SK-N-SH (cell line): ENCODE measurements around the gene CIBAR2. TPM values are rescaled to one million over a fixed set of nuclear protein-coding genes. Genes with fewer than 3 reads are reported as not detected.
A peak's percentile ranks its signal among the peaks of the same experiment; 100 is the strongest.
"Not testable (repeated sequence)": the region's sequence is repeated elsewhere in the genome, so short reads cannot be mapped to it uniquely, and the experiment has no call there.

ENCODE experiments used
- CTCF ChIA-PET: fragments of 300-600, 350-600 bp; formaldehyde crosslinking; extraction: SDS; loops from one replicate; lab custom pipeline; 2021; lab: Yijun Ruan, JAX
- POLR2A ChIA-PET: fragments of 350-600 bp; sonication (Branson Sonifier 250); formaldehyde crosslinking; extraction: SDS; loops from one replicate; lab custom pipeline; 2020; ENCODE audit warnings: antibody characterized with exemption, inconsistent platforms; lab: Yijun Ruan, JAX
- DNase-seq: peaks from one replicate; pipeline ENCODE4 v3.0.0; 2012
- H2AFZ ChIP-seq: fragments of 200-600 bp; sonication (generic); 2 replicates; pipeline ENCODE4 v1.8.1; 2016; ENCODE audit warnings: antibody characterized with exemption, mild to moderate bottlenecking, low read depth
- H3F3A ChIP-seq: fragments of 200-600 bp; sonication (generic); replicated peaks from 2 replicates; pipeline ENCODE3; 2016; ENCODE audit warnings: antibody characterized with exemption, mild to moderate bottlenecking; ENCODE audit not compliant: insufficient read depth
- H3K27ac ChIP-seq, 2 experiments: fragments of 200-500 bp in 1 of 2; fragments of 200-600 bp in 1 of 2; sonication (Bioruptor generic) in 1 of 2; sonication (generic), shearing (Covaris generic) in 1 of 2; 2 replicates each; pipeline versions ENCODE4 v1.5.1 to v1.6.1; 2014 to 2016; ENCODE audit warnings: low read depth in 2 of 2, inconsistent platforms in 1 of 2, low read length in 1 of 2, mild to moderate bottlenecking in 1 of 2, mixed read lengths in 1 of 2
- H3K27me3 ChIP-seq: fragments of 200-600 bp; sonication (generic), shearing (Covaris generic); 2 replicates; pipeline ENCODE4 v1.6.1; 2016; ENCODE audit warnings: mixed run types; ENCODE audit not compliant: insufficient read depth
- H3K36me3 ChIP-seq, 2 experiments: fragments of 200-500 bp in 1 of 2; fragments of 200-600 bp in 1 of 2; sonication (Bioruptor generic) in 1 of 2; sonication (generic) in 1 of 2; replicated peaks in 1 of 2; 2 replicates each; pipeline versions ENCODE3 to v1.5.1; 2014 to 2016; ENCODE audit warnings: low read length in 1 of 2, mild to moderate bottlenecking in 1 of 2; ENCODE audit not compliant: insufficient read depth in 2 of 2, control insufficient read depth in 1 of 2
- H3K4me1 ChIP-seq, 2 experiments: fragments of 200-500 bp in 1 of 2; fragments of 200-600 bp in 1 of 2; sonication (Bioruptor generic) in 1 of 2; sonication (generic), shearing (Covaris generic) in 1 of 2; 2 replicates each; pipeline versions ENCODE4 v1.5.1 to v1.6.1; 2014 to 2016; ENCODE audit warnings: low read depth in 1 of 2, low read length in 1 of 2, mixed run types in 1 of 2; ENCODE audit not compliant: insufficient read depth in 2 of 2, control insufficient read depth in 1 of 2
- H3K4me2 ChIP-seq: fragments of 200-600 bp; sonication (generic), shearing (Covaris generic); 2 replicates; pipeline ENCODE4 v1.6.1; 2017; ENCODE audit warnings: mixed run types
- H3K4me3 ChIP-seq, 2 experiments: fragments of 200-500 bp in 1 of 2; fragments of 200-600 bp in 1 of 2; sonication (Bioruptor generic) in 1 of 2; sonication (generic), shearing (Covaris generic) in 1 of 2; 2 replicates each; pipeline versions ENCODE4 v1.5.1 to v1.8.1; 2014 to 2016; ENCODE audit warnings: low read depth in 2 of 2, inconsistent platforms in 1 of 2, low read length in 1 of 2, mild to moderate bottlenecking in 1 of 2, mixed read lengths in 1 of 2, moderate library complexity in 1 of 2
- H3K79me2 ChIP-seq: fragments of 200-600 bp; sonication (generic); 2 replicates; pipeline ENCODE4 v1.8.1; 2017; ENCODE audit warnings: mild to moderate bottlenecking; ENCODE audit not compliant: insufficient read depth
- H3K9ac ChIP-seq: fragments of 200-600 bp; sonication (generic); 2 replicates; pipeline ENCODE4 v1.6.1; 2017; ENCODE audit warnings: mixed run types
- H3K9me2 ChIP-seq: fragments of 200-600 bp; sonication (generic); 2 replicates; pipeline ENCODE4 v1.6.1; 2017; ENCODE audit warnings: mixed run types
- H3K9me3 ChIP-seq: fragments of 200-600 bp; sonication (generic); 2 replicates; pipeline ENCODE4 v1.6.1; 2017; ENCODE audit warnings: mixed run types, mild to moderate bottlenecking, moderate library complexity
- H4K20me1 ChIP-seq: fragments of 200-600 bp; sonication (generic); 2 replicates; pipeline ENCODE4 v1.6.1; 2017; ENCODE audit warnings: mild to moderate bottlenecking, mixed run types; ENCODE audit not compliant: insufficient read depth
- CHD2 ChIP-seq: fragments of 150-350 bp; IDR thresholded peaks from 2 replicates; pipeline ENCODE4 v1.6.1; 2018; ENCODE audit warnings: low read length; ENCODE audit not compliant: partially characterized antibody
- ELF1 ChIP-seq: IDR thresholded peaks from 2 replicates; pipeline ENCODE4 v1.4.0; 2012
- EZH2phosphoT487 ChIP-seq: fragments of 200-600 bp; sonication (generic); IDR thresholded peaks from 2 replicates; pipeline ENCODE4 v1.6.1; 2017; ENCODE audit warnings: low read depth, mixed run types, mild to moderate bottlenecking, antibody characterized with exemption, moderate library complexity, borderline replicate concordance
- FOSL2 ChIP-seq: IDR thresholded peaks from 2 replicates; pipeline ENCODE4 v1.4.0; 2012; ENCODE audit warnings: low read depth, mild to moderate bottlenecking, moderate library complexity, borderline replicate concordance
- FOXJ3 ChIP-seq: sonication (generic); formaldehyde crosslinking; IDR thresholded peaks from 2 replicates; pipeline ENCODE4 v1.5.1; 2020; ENCODE audit warnings: mild to moderate bottlenecking, missing genetic modification reagents
- JUND ChIP-seq: IDR thresholded peaks from 2 replicates; pipeline ENCODE4 v1.4.0; 2012
- MEF2A ChIP-seq: IDR thresholded peaks from 2 replicates; pipeline ENCODE4 v1.4.0; 2012; ENCODE audit warnings: low read depth, borderline replicate concordance
- MXI1 ChIP-seq: IDR thresholded peaks from 2 replicates; pipeline ENCODE4 v1.6.1; 2012; ENCODE audit warnings: mild to moderate bottlenecking, low read depth, low read length, improper control_type of control experiment
- NFIC ChIP-seq: IDR thresholded peaks from 2 replicates; pipeline ENCODE4 v1.4.0; 2012; ENCODE audit warnings: borderline replicate concordance
- RAD21 ChIP-seq: IDR thresholded peaks from 2 replicates; pipeline ENCODE4 v1.6.1; 2012; ENCODE audit warnings: mild to moderate bottlenecking, low read length
- RCOR1 ChIP-seq: fragments of 150-350 bp; IDR thresholded peaks from 2 replicates; pipeline ENCODE4 v1.6.1; 2017; ENCODE audit warnings: antibody characterized with exemption, low read length
- RFX5 ChIP-seq: IDR thresholded peaks from 2 replicates; pipeline ENCODE4 v1.6.1; 2012; ENCODE audit warnings: mild to moderate bottlenecking, improper control_type of control experiment, low read length
- RXRA ChIP-seq: IDR thresholded peaks from 2 replicates; pipeline ENCODE4 v1.4.0; 2012; ENCODE audit warnings: low read depth, mild to moderate bottlenecking, borderline replicate concordance
- SIN3A ChIP-seq: IDR thresholded peaks from 2 replicates; pipeline ENCODE4 v1.6.1; 2012; ENCODE audit warnings: low read depth, mild to moderate bottlenecking, low read length, moderate library complexity, borderline replicate concordance
- SMC3 ChIP-seq: IDR thresholded peaks from 2 replicates; pipeline ENCODE4 v1.6.1; 2012; ENCODE audit warnings: low read depth, low read length, improper control_type of control experiment
- TEAD4 ChIP-seq: IDR thresholded peaks from 2 replicates; pipeline ENCODE4 v1.4.0; 2012; ENCODE audit warnings: mild to moderate bottlenecking, borderline replicate concordance; ENCODE audit not compliant: insufficient read depth
- WGBS: methylation state at CpG from one replicate; pipeline ENCODE4 v1.1.6; 2017; ENCODE audit warnings: low lambda C conversion rate; 5-methylcytosine and 5-hydroxymethylcytosine counted together
- polyA plus RNA-seq, 3 experiments: library from polyadenylated mRNA; depleted of rRNA; stranded (reverse); fragments of >200 nt; gene quantifications; 2 replicates each; pipeline ENCODE4 v1.2.3, GENCODE V29; 2012
- TF ChIP-seq, protein P1 (sequence below): IDR thresholded peaks from 2 replicates; pipeline ENCODE4 v1.4.0; 2012; ENCODE audit warnings: low read depth, borderline replicate concordance
- TF ChIP-seq, protein P2 (sequence below): fragments of 150-350 bp; IDR thresholded peaks from 2 replicates; pipeline ENCODE4 v1.6.1; 2017; ENCODE audit warnings: antibody characterized with exemption, low read length, low read depth, borderline replicate concordance
- TF ChIP-seq, protein P3 (sequence below): IDR thresholded peaks from 2 replicates; pipeline ENCODE4 v1.4.0; 2012; ENCODE audit warnings: low read depth
- TF ChIP-seq, protein P4 (sequence below): fragments of 200-600 bp; sonication (generic); IDR thresholded peaks from 2 replicates; pipeline ENCODE4 v1.6.1; 2017; ENCODE audit warnings: antibody characterized with exemption, mild to moderate bottlenecking, moderate library complexity

CIBAR2 gene
- polyA plus RNA-seq, 1 of the 3 experiments (the other 2 are of a cell fraction) = 0.15 TPM

DNA sequence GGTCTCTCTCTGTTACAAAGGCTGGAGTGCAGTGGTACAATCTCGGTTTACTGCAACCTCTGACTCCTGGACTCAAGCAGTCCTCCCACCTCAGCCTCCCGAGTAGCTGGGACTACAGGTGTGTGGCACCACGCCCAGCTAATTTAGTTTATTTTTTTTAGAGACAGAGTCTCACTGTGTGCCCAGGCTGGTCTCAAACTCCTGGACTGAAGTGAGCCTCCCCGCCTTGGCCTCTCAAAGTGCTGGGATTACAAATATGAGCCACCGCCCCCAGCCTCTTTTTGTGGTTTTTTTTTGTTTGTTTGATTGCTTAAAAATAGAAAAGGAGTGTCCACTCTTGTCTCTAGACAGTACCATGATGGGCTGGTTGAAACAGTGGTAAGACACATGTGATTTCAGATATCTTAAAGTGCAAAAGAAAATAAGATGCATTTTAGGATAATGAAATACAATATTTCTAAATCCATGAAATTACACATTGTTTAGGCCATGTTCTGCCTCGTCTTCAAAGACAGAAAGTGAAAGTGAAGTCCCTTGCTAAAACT lies 57.3 kb downstream of the CIBAR2 start:
- 73% methylated on average over 6 of the region's 6 CpGs for WGBS

DNA sequence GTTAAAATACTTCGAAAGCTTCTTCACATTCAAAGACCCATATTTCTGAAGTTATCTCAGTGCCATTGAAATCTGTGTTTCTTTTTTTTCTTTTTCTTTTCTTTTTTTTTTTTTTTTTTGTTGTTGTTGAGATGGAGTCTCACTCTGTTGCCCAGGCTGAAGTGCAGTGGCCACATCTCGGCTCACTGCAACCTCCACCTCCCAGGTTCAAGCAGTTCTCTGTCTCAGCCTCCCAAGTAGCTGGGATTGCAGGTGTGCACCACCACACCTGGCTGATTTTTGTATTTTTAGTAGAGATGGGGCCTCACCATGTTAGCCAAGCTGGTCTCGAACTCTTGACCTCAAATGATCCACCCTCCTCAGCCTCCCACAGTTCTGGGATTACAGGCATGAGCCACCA lies 58.0 kb downstream of the CIBAR2 start:
- H3K4me3 ChIP-seq, H3K9me3 ChIP-seq, POLR2A ChIA-PET, H4K20me1 ChIP-seq, DNase-seq, CTCF ChIA-PET, H3K9me2 ChIP-seq, H3K36me3 ChIP-seq, H3K27me3 ChIP-seq, H2AFZ ChIP-seq, H3K27ac ChIP-seq, H3K79me2 ChIP-seq, H3K9ac ChIP-seq: not testable (repeated sequence)
- WGBS = 71% methylated on average over 3 of the region's 3 CpGs
- H3K4me1 ChIP-seq = peaks cover 8 to 17% of the 10 kb centered on the region in 2 experiments; a peak in 3 of 4 replicates
- peaks cover 14% of the 10 kb centered on the region for H3F3A ChIP-seq
- H3K4me2 ChIP-seq = peak overlapping the region; percentile 83; the same call in 1 of the 2 replicates

More for the DNA sequence above, 57.3 kb downstream of the CIBAR2 start:
- H3K79me2 ChIP-seq = no peaks in the 10 kb centered on the region
- H3K9ac ChIP-seq = peak overlapping the region; percentile 14; the same call in 1 of the 2 replicates
- H3K4me2 ChIP-seq = peak overlapping the region; percentile 83
- H2AFZ ChIP-seq = peak overlapping the region; percentile 55
- no peaks in the 10 kb centered on the region for H4K20me1 ChIP-seq
- peaks cover 8 to 17% of the 10 kb centered on the region in 2 experiments; a peak in 3 of 4 replicates for H3K4me1 ChIP-seq
- H3K4me3 ChIP-seq = peak overlapping the region; percentile 28 to 63; a peak in 3 of 4 replicates
- TF ChIP-seq, protein P1, sequence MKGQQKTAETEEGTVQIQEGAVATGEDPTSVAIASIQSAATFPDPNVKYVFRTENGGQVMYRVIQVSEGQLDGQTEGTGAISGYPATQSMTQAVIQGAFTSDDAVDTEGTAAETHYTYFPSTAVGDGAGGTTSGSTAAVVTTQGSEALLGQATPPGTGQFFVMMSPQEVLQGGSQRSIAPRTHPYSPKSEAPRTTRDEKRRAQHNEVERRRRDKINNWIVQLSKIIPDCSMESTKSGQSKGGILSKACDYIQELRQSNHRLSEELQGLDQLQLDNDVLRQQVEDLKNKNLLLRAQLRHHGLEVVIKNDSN = no peak
- no peak for TF ChIP-seq FOXJ3 (CRISPR knock-in tag)
- TF ChIP-seq RXRA = no peak
- TF ChIP-seq SIN3A = no peak
- TF ChIP-seq, protein P2, sequence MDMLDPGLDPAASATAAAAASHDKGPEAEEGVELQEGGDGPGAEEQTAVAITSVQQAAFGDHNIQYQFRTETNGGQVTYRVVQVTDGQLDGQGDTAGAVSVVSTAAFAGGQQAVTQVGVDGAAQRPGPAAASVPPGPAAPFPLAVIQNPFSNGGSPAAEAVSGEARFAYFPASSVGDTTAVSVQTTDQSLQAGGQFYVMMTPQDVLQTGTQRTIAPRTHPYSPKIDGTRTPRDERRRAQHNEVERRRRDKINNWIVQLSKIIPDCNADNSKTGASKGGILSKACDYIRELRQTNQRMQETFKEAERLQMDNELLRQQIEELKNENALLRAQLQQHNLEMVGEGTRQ = no peak
- no peak for TF ChIP-seq SMC3
- no peak for TF ChIP-seq EZH2phosphoT487
- TF ChIP-seq RFX5 = no peak
- TF ChIP-seq RCOR1 = no peak
- no peak for TF ChIP-seq JUND
- no peak for TF ChIP-seq RAD21
- TF ChIP-seq, protein P3, sequence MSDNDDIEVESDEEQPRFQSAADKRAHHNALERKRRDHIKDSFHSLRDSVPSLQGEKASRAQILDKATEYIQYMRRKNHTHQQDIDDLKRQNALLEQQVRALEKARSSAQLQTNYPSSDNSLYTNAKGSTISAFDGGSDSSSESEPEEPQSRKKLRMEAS = no peak
- TF ChIP-seq TEAD4 = no peak
- TF ChIP-seq, protein P4, sequence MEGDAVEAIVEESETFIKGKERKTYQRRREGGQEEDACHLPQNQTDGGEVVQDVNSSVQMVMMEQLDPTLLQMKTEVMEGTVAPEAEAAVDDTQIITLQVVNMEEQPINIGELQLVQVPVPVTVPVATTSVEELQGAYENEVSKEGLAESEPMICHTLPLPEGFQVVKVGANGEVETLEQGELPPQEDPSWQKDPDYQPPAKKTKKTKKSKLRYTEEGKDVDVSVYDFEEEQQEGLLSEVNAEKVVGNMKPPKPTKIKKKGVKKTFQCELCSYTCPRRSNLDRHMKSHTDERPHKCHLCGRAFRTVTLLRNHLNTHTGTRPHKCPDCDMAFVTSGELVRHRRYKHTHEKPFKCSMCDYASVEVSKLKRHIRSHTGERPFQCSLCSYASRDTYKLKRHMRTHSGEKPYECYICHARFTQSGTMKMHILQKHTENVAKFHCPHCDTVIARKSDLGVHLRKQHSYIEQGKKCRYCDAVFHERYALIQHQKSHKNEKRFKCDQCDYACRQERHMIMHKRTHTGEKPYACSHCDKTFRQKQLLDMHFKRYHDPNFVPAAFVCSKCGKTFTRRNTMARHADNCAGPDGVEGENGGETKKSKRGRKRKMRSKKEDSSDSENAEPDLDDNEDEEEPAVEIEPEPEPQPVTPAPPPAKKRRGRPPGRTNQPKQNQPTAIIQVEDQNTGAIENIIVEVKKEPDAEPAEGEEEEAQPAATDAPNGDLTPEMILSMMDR = no peak
- no peak for TF ChIP-seq FOSL2
- TF ChIP-seq MXI1 = no peak
- no peak for TF ChIP-seq ELF1
- no peak for TF ChIP-seq CHD2
- TF ChIP-seq NFIC = no peak
- no peak for TF ChIP-seq MEF2A
- no peaks in the 10 kb centered on the region for H3K27me3 ChIP-seq
- DNase-seq = no peak
- H3K9me3 ChIP-seq = no peaks in the 10 kb centered on the region
- POLR2A ChIA-PET = no interaction called here
- CTCF ChIA-PET = interaction anchor here (1.5 kb wide), 1 partner anchor 329 kb away, joined by 4 read pairs; no protein-coding TSS in a partner anchor
- no peaks in the 10 kb centered on the region for H3K9me2 ChIP-seq
- peak overlapping the region; percentile 60 to 70 for H3K27ac ChIP-seq
- peaks cover 14% of the 10 kb centered on the region for H3F3A ChIP-seq
- H3K36me3 ChIP-seq = no peaks in the 10 kb centered on the region
